Measurements from ENCODE around the gene GRM7. TPM values are rescaled to one million over a fixed set of nuclear protein-coding genes. Genes with fewer than 3 reads are reported as not detected.

Gene GRM7
- polyA plus RNA-seq, 1 donor from 2014 or later: 23.8 TPM

DNA sequence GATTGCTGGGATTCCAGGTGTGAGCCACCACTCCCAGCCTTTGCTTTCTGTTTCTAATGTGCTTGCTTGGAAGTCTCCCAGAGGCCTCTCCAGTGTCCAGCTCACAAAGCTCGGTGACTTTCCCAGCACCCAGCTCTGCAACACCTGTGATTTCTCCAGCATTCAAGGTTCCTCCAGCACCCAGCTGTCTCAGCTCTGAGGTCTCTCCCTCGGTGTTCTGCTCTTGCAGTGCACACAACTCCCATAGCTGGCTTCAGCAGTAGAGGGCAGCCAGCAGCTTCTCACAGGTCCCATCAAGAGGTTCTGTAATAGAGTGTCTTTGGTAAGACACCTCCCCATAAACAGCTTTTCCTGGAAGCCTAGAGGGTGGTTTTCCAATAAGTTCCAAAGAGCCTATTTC lies 75.1 kb downstream of the GRM7 start:
- H3K4me2 ChIP-seq (ENCODE audit: low read length): no peak overlapping the region
- no peaks in the 10 kb centered on the region for H3K36me3 ChIP-seq (ENCODE audit: insufficient read depth, low read length)
- no peaks in the 10 kb centered on the region for H3K79me2 ChIP-seq (replicated peaks; ENCODE audit: insufficient read depth, low read length)
- no peak overlapping the region for H3K4me3 ChIP-seq (ENCODE audit: low read length)
- no peaks in the 10 kb centered on the region for H3K9me2 ChIP-seq (ENCODE audit: insufficient read depth, low read length)
- H3F3A ChIP-seq (ENCODE audit: insufficient read depth, low read length, poor library complexity, severe bottlenecking): no peaks in the 10 kb centered on the region
- H3K27me3 ChIP-seq (ENCODE audit: insufficient read depth, low read depth, low read length): no peaks in the 10 kb centered on the region
- H3K9ac ChIP-seq (ENCODE audit: low read length): no peak overlapping the region
- no peaks in the 10 kb centered on the region for H4K20me1 ChIP-seq (ENCODE audit: insufficient read depth)
- H3K27ac ChIP-seq (ENCODE audit: low read length): no peak overlapping the region
- no peak for TF ChIP-seq EP300 (conservative IDR thresholded peaks at IDR 0.05; ENCODE audit: poor library complexity, severe bottlenecking)
- TF ChIP-seq TAF1 (IDR thresholded peaks at IDR 0.05; ENCODE audit: low read depth): no peak
- TF ChIP-seq SMC3 (conservative IDR thresholded peaks at IDR 0.05; ENCODE audit: poor library complexity): no peak
- TF ChIP-seq, protein P1, sequence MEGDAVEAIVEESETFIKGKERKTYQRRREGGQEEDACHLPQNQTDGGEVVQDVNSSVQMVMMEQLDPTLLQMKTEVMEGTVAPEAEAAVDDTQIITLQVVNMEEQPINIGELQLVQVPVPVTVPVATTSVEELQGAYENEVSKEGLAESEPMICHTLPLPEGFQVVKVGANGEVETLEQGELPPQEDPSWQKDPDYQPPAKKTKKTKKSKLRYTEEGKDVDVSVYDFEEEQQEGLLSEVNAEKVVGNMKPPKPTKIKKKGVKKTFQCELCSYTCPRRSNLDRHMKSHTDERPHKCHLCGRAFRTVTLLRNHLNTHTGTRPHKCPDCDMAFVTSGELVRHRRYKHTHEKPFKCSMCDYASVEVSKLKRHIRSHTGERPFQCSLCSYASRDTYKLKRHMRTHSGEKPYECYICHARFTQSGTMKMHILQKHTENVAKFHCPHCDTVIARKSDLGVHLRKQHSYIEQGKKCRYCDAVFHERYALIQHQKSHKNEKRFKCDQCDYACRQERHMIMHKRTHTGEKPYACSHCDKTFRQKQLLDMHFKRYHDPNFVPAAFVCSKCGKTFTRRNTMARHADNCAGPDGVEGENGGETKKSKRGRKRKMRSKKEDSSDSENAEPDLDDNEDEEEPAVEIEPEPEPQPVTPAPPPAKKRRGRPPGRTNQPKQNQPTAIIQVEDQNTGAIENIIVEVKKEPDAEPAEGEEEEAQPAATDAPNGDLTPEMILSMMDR (IDR thresholded peaks at IDR 0.05; ENCODE audit: poor library complexity, severe bottlenecking): no peak
- TF ChIP-seq, protein P2, sequence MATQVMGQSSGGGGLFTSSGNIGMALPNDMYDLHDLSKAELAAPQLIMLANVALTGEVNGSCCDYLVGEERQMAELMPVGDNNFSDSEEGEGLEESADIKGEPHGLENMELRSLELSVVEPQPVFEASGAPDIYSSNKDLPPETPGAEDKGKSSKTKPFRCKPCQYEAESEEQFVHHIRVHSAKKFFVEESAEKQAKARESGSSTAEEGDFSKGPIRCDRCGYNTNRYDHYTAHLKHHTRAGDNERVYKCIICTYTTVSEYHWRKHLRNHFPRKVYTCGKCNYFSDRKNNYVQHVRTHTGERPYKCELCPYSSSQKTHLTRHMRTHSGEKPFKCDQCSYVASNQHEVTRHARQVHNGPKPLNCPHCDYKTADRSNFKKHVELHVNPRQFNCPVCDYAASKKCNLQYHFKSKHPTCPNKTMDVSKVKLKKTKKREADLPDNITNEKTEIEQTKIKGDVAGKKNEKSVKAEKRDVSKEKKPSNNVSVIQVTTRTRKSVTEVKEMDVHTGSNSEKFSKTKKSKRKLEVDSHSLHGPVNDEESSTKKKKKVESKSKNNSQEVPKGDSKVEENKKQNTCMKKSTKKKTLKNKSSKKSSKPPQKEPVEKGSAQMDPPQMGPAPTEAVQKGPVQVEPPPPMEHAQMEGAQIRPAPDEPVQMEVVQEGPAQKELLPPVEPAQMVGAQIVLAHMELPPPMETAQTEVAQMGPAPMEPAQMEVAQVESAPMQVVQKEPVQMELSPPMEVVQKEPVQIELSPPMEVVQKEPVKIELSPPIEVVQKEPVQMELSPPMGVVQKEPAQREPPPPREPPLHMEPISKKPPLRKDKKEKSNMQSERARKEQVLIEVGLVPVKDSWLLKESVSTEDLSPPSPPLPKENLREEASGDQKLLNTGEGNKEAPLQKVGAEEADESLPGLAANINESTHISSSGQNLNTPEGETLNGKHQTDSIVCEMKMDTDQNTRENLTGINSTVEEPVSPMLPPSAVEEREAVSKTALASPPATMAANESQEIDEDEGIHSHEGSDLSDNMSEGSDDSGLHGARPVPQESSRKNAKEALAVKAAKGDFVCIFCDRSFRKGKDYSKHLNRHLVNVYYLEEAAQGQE (IDR thresholded peaks at IDR 0.05; ENCODE audit: borderline replicate concordance): no peak
- TF ChIP-seq POLR2AphosphoS5 (IDR thresholded peaks at IDR 0.05): no peak
- no peaks in the 10 kb centered on the region for H3K9me3 ChIP-seq (ENCODE audit: low read length)
- no peak overlapping the region for H2AFZ ChIP-seq (ENCODE audit: low read depth, low read length)

DNA sequence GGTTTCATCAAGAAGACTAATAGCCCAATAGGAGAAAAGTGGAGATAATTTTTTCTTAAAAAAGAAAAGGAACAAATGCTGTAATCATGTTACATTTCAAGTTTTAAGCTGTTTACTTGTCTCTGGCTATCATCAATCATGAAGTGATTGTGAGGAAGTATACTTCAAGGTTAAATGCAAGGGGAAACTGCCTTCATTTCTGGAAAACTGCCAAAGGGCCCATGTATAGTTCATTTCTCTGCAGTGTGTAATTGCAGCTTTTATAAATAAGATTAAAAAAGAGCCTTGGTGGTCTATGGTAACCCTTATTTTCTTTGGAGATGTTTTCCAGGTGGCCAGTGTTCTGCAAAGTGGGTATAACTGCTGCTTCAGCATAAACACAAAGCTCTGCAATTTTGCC lies 101.9 kb downstream of the GRM7 start:
- H3K4me2 ChIP-seq (ENCODE audit: low read length): no peak overlapping the region
- no peak overlapping the region for H3K9ac ChIP-seq (ENCODE audit: low read length)
- no peaks in the 10 kb centered on the region for H3K79me2 ChIP-seq (replicated peaks; ENCODE audit: insufficient read depth, low read length)
- H3K27ac ChIP-seq (ENCODE audit: low read length): no peak overlapping the region
- no peak for TF ChIP-seq RAD21 (conservative IDR thresholded peaks at IDR 0.05)
- no peak for TF ChIP-seq EP300 (conservative IDR thresholded peaks at IDR 0.05; ENCODE audit: poor library complexity, severe bottlenecking)
- no peak for TF ChIP-seq EZH2 (IDR thresholded peaks at IDR 0.05; ENCODE audit: borderline replicate concordance, insufficient read depth, low read length, poor library complexity, severe bottlenecking)
- TF ChIP-seq POLR2AphosphoS5 (IDR thresholded peaks at IDR 0.05): no peak
- TF ChIP-seq, protein P1 (IDR thresholded peaks at IDR 0.05; ENCODE audit: poor library complexity, severe bottlenecking): no peak
- no peak for TF ChIP-seq TAF1 (IDR thresholded peaks at IDR 0.05; ENCODE audit: low read depth)
- H3K4me3 ChIP-seq (ENCODE audit: low read length): no peak overlapping the region
- H3K27me3 ChIP-seq (ENCODE audit: insufficient read depth, low read depth, low read length): no peaks in the 10 kb centered on the region
- no peaks in the 10 kb centered on the region for H4K20me1 ChIP-seq (ENCODE audit: insufficient read depth)
- no peaks in the 10 kb centered on the region for H3K9me3 ChIP-seq (ENCODE audit: low read length)
- no peaks in the 10 kb centered on the region for H3F3A ChIP-seq (ENCODE audit: insufficient read depth, low read length, poor library complexity, severe bottlenecking)
- H3K36me3 ChIP-seq (ENCODE audit: insufficient read depth, low read length): no peaks in the 10 kb centered on the region
- H2AFZ ChIP-seq (ENCODE audit: low read depth, low read length): no peak overlapping the region
- no peaks in the 10 kb centered on the region for H3K9me2 ChIP-seq (ENCODE audit: insufficient read depth, low read length)
